Mesendoderm (in vitro differentiated cells): ENCODE data around the gene NT5C1A.

Experiments used
- DNase-seq: peaks from one replicate; pipeline ENCODE4 v3.0.0; 2013
- H2AK5ac ChIP-seq: 2 replicates; pipeline ENCODE4 v1.6.1; 2013; ENCODE audit warnings: low read length, inconsistent platforms
- H2BK120ac ChIP-seq: 2 replicates; pipeline ENCODE4 v1.6.1; 2013; ENCODE audit warnings: low read depth, mild to moderate bottlenecking, low read length, moderate library complexity, mixed read lengths
- H2BK15ac ChIP-seq: replicated peaks from 2 replicates; pipeline ENCODE4 v1.6.1; 2013; ENCODE audit warnings: low read depth, mild to moderate bottlenecking, moderate library complexity
- H2BK5ac ChIP-seq: 2 replicates; pipeline ENCODE4 v1.6.1; 2013; ENCODE audit warnings: low read length, inconsistent platforms
- H3K18ac ChIP-seq: 2 replicates; pipeline ENCODE4 v1.6.1; 2013; ENCODE audit warnings: mild to moderate bottlenecking, low read length, mixed read lengths
- H3K23ac ChIP-seq: one replicate; pipeline ENCODE4 v1.6.1; 2013; ENCODE audit warnings: low read length
- H3K27ac ChIP-seq: 2 replicates; pipeline ENCODE4 v1.5.1; 2013; ENCODE audit warnings: low read depth, mild to moderate bottlenecking, inconsistent platforms, low read length, moderate library complexity
- H3K27me3 ChIP-seq: 2 replicates; pipeline ENCODE4 v1.6.1; 2013; ENCODE audit warnings: low read length, control low read depth, mild to moderate bottlenecking, inconsistent platforms; ENCODE audit not compliant: insufficient read depth, poor library complexity
- H3K36me3 ChIP-seq: 2 replicates; pipeline ENCODE4 v1.6.1; 2013; ENCODE audit warnings: low read length, inconsistent platforms; ENCODE audit not compliant: control insufficient read depth, insufficient read depth
- H3K4ac ChIP-seq: one replicate; pipeline ENCODE4 v1.6.1; 2013; ENCODE audit warnings: low read depth, mild to moderate bottlenecking, low read length, moderate library complexity
- H3K4me1 ChIP-seq: 2 replicates; pipeline ENCODE4 v1.6.1; 2013; ENCODE audit warnings: low read depth, low read length, inconsistent platforms; ENCODE audit not compliant: control insufficient read depth
- H3K4me2 ChIP-seq: 2 replicates; pipeline ENCODE4 v1.6.1; 2013; ENCODE audit warnings: low read length
- H3K4me3 ChIP-seq: 2 replicates; pipeline ENCODE4 v1.5.1; 2013; ENCODE audit warnings: mild to moderate bottlenecking, low read length
- H3K56ac ChIP-seq: one replicate; pipeline ENCODE4 v1.6.1; 2013; ENCODE audit warnings: low read length
- H3K79me1 ChIP-seq: 2 replicates; pipeline ENCODE4 v1.6.1; 2013; ENCODE audit warnings: low read length, inconsistent platforms
- H3K79me2 ChIP-seq: 2 replicates; pipeline ENCODE4 v1.6.1; 2013; ENCODE audit warnings: mild to moderate bottlenecking, low read length; ENCODE audit not compliant: control insufficient read depth, insufficient read depth
- H3K9ac ChIP-seq: 2 replicates; pipeline ENCODE4 v1.6.1; 2013; ENCODE audit warnings: low read length, inconsistent platforms
- H4K5ac ChIP-seq: one replicate; pipeline ENCODE4 v1.6.1; 2013; ENCODE audit warnings: low read length
- H4K8ac ChIP-seq: one replicate; pipeline ENCODE4 v1.6.1; 2013; ENCODE audit warnings: low read depth, mild to moderate bottlenecking, control low read depth, low read length, moderate library complexity
- WGBS: extraction: QIAGEN DNeasy Blood & Tissue Kit; methylation state at CpG from one replicate; pipeline ENCODE4 v1.1.7; 2013; ENCODE audit warnings: low lambda C conversion rate, missing lambda C conversion rate; ENCODE audit not compliant: insufficient coverage; ENCODE audit errors: extremely low coverage; 5-methylcytosine and 5-hydroxymethylcytosine counted together

NT5C1A gene

DNA sequence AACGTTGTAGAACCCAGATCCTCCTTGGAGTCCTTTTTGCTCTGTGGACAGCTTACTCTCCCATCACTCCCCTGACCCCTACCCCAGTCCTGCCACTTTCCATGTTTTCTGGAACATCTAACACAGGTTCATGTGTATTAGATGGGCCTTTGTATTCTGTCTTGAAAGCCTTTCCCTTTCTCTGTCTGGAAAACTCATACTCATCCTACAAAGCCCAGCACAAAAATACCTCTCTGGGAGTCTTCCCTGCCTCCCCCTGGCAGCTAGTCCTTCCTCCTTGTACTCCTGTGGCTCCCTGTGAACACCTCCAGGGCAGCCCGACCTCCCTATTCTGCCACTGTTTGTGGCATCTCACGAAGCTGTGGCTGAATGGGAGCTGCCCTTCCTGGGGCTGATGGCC lies 24.7 kb downstream of the NT5C1A start:
- Histone ChIP-seq H2BK5ac (no peak overlapping the region), H3K4me2 (no peak overlapping the region), H3K36me3 (no peaks in the 10 kb centered on the region), H2BK120ac (no peak overlapping the region), H4K8ac (no peak overlapping the region), H3K4me3 (no peak overlapping the region), H2BK15ac (no peak overlapping the region), H3K9ac (no peak overlapping the region), H3K4ac (no peak overlapping the region), H3K18ac (no peak overlapping the region), H4K5ac (no peak overlapping the region), H3K27me3 (no peaks in the 10 kb centered on the region), H2AK5ac (no peak overlapping the region), H3K27ac (no peak overlapping the region), H3K79me2 (no peaks in the 10 kb centered on the region), H3K79me1 (no peaks in the 10 kb centered on the region), H3K4me1 (no peaks in the 10 kb centered on the region), H3K56ac (no peak overlapping the region), H3K23ac (no peak overlapping the region)
- no CpG with 5 or more reads among the region's 3 CpGs for WGBS
- no peak for DNase-seq

GRCh38 chr1:39646232-39647081 lies 25.4 kb downstream of the NT5C1A start:
- H3K18ac ChIP-seq = no peak overlapping the region
- WGBS = no CpG with 5 or more reads among the region's 12 CpGs
- no peak overlapping the region for H3K4ac ChIP-seq
- no peak overlapping the region for H2BK15ac ChIP-seq
- no peak overlapping the region for H4K5ac ChIP-seq
- H3K4me2 ChIP-seq = no peak overlapping the region
- H3K56ac ChIP-seq = peak overlapping the region; percentile 10
- no peak overlapping the region for H3K9ac ChIP-seq
- H2BK120ac ChIP-seq = no peak overlapping the region
- H3K27ac ChIP-seq = no peak overlapping the region
- no peak overlapping the region for H3K23ac ChIP-seq
- no peaks in the 10 kb centered on the region for H3K36me3 ChIP-seq
- H2BK5ac ChIP-seq = no peak overlapping the region
- H3K79me2 ChIP-seq = no peaks in the 10 kb centered on the region
- no peaks in the 10 kb centered on the region for H3K4me1 ChIP-seq
- H3K4me3 ChIP-seq = no peak overlapping the region
- no peaks in the 10 kb centered on the region for H3K79me1 ChIP-seq
- no peaks in the 10 kb centered on the region for H3K27me3 ChIP-seq
- H4K8ac ChIP-seq = no peak overlapping the region
- DNase-seq = peak; percentile 79
- no peak overlapping the region for H2AK5ac ChIP-seq

- H2AK5ac ChIP-seq = no peak overlapping the region
- no peak overlapping the region for H2BK15ac ChIP-seq
- no peaks in the 10 kb centered on the region for H3K79me2 ChIP-seq
- H3K27me3 ChIP-seq = peaks cover 2% of the 10 kb centered on the region
- no peak for DNase-seq
- H4K5ac ChIP-seq = no peak overlapping the region
- no peaks in the 10 kb centered on the region for H3K79me1 ChIP-seq
- H3K4me1 ChIP-seq = no peaks in the 10 kb centered on the region
- H3K4me3 ChIP-seq = no peak overlapping the region
- no peak overlapping the region for H3K23ac ChIP-seq
- no peak overlapping the region for H3K9ac ChIP-seq
- no peak overlapping the region for H3K4ac ChIP-seq
- H3K18ac ChIP-seq = no peak overlapping the region
- no peak overlapping the region for H4K8ac ChIP-seq
- no peaks in the 10 kb centered on the region for H3K36me3 ChIP-seq
- no peak overlapping the region for H2BK120ac ChIP-seq
- no peak overlapping the region for H2BK5ac ChIP-seq
- H3K27ac ChIP-seq = no peak overlapping the region
- WGBS = no CpG with 5 or more reads among the region's 3 CpGs
- H3K56ac ChIP-seq = no peak overlapping the region
- H3K4me2 ChIP-seq = no peak overlapping the region
Measured at GRCh38 chr1:39645411-39646043, 26.4 kb downstream of the NT5C1A start.

- no CpG with 5 or more reads among the region's 3 CpGs for WGBS
Measured at GRCh38 chr1:39643705-39644104, 28.2 kb downstream of the NT5C1A start.

DNA sequence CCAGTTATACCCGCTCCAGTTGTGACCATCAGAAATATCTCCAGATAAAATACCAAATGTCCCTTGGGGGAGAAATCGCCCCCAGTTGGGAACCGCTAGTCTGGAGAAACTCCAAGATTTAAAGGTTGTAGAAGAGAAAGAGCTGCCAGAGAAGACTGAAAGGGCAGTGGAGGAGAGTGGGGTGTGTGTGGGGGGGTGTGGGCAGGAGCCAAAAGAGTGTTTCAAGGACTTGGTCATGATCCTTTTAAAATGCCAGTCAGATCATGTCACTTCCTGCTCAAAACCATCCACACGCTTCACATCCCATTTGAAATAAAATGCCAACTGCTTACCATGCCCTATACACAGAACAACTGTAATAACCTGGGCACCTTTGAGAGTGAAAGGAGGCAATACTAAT lies 29.1 kb downstream of the NT5C1A start:
- no peak overlapping the region for H3K27ac ChIP-seq
- H4K8ac ChIP-seq = no peak overlapping the region
- H3K79me2 ChIP-seq = no peaks in the 10 kb centered on the region
- H3K23ac ChIP-seq = no peak overlapping the region
- H2BK15ac ChIP-seq = no peak overlapping the region
- no peak overlapping the region for H4K5ac ChIP-seq
- H3K18ac ChIP-seq = no peak overlapping the region
- H3K9ac ChIP-seq = no peak overlapping the region
- H3K4me3 ChIP-seq = no peak overlapping the region
- H2BK5ac ChIP-seq = no peak overlapping the region
- H3K4ac ChIP-seq = no peak overlapping the region
- H2AK5ac ChIP-seq = no peak overlapping the region
- H3K56ac ChIP-seq = no peak overlapping the region
- no peak overlapping the region for H2BK120ac ChIP-seq
- WGBS = no CpG with 5 or more reads among the region's 4 CpGs
- peaks cover 11% of the 10 kb centered on the region for H3K27me3 ChIP-seq
- H3K4me1 ChIP-seq = no peaks in the 10 kb centered on the region
- no peaks in the 10 kb centered on the region for H3K36me3 ChIP-seq
- no peaks in the 10 kb centered on the region for H3K79me1 ChIP-seq
- no peak for DNase-seq
- no peak overlapping the region for H3K4me2 ChIP-seq

More at GRCh38 chr1:39643705-39644104, 28.2 kb downstream of the NT5C1A start:
- Histone ChIP-seq H3K18ac (no peak overlapping the region), H3K79me2 (no peaks in the 10 kb centered on the region), H4K8ac (no peak overlapping the region), H3K4ac (no peak overlapping the region), H3K27me3 (peaks cover 5% of the 10 kb centered on the region), H3K4me1 (no peaks in the 10 kb centered on the region), H3K56ac (no peak overlapping the region), H3K9ac (no peak overlapping the region), H3K36me3 (no peaks in the 10 kb centered on the region), H3K23ac (no peak overlapping the region), H2BK15ac (no peak overlapping the region), H3K79me1 (no peaks in the 10 kb centered on the region), H2BK120ac (no peak overlapping the region), H4K5ac (no peak overlapping the region), H3K4me2 (no peak overlapping the region), H2AK5ac (no peak overlapping the region), H2BK5ac (no peak overlapping the region), H3K4me3 (no peak overlapping the region), H3K27ac (no peak overlapping the region)
- no peak for DNase-seq
